GM19193 (cell line): Measurements from ENCODE around the gene ZNF286A.

Experiments used
- POLR2A ChIP-seq: IDR thresholded peaks from 4 replicates; pipeline ENCODE4 v1.6.1; 2011; ENCODE audit not compliant: insufficient read depth, insufficient read length; ENCODE audit errors: extremely low read depth

The ZNF286A gene

GRCh38 chr17:15699413-15699924 lies at the start of gene ZNF286A:
Gene ZNF286A (plus strand): TSS chr17:15699752. CDS start chr17:15700330, 578 bp downstream.
- TF ChIP-seq POLR2A: peak; percentile 40

DNA sequence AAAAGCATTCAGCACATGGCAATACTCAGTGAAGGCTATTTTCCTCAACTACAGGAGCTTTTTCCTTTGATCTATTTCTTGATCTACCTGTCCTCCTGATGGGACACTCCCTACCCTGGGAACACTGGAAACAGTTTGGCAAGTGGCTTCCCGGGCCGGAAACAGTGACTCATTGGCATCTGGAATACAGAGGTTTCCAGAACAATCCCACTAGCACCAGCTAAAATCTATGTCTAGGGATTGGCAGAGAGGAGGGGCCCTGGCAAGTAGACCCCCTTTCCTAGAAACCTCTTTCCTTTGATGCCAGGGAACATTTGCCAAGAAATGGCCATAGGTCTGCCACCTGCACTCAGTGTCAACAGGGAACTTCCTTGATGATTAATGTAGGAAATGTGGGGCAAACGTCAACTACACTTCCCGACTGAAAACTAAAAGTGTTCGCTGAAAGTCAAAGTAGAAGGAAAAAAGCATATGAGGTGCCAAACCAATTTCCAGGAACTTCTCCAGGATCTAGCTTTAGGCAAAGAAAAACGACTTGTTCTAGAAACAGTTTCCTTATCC lies 49.6 kb upstream of the ZNF286A start:
- no peak for TF ChIP-seq POLR2A

- no peak for TF ChIP-seq POLR2A
Observed at GRCh38 chr17:15650741-15651582, 48.6 kb upstream of the ZNF286A start.

DNA sequence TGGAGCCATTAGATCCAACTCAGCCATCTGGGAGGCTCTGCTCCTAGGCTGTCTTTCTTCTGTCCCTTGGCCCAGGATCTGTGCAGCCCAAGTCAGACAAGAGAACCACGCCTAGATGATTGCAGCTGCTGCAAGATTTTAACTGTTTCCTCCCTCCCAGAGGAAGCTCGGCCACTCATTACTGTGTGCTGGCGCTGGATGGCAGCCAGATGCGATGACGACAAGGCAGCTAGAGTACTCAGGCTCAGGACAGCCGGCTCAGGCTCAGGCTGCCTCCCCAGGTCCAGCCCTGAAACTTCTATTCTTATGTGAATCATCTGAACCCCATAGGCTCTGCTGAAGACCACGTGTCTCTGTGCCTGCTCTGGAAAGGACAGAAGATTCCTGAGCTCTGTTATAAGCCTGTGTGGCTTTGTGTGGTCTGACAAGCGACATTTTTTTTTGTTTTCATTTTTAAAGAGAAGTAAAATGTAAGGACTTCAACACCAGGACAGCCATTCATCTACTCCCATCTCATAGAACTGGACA lies 47.9 kb upstream of the ZNF286A start:
- no peak for TF ChIP-seq POLR2A

DNA sequence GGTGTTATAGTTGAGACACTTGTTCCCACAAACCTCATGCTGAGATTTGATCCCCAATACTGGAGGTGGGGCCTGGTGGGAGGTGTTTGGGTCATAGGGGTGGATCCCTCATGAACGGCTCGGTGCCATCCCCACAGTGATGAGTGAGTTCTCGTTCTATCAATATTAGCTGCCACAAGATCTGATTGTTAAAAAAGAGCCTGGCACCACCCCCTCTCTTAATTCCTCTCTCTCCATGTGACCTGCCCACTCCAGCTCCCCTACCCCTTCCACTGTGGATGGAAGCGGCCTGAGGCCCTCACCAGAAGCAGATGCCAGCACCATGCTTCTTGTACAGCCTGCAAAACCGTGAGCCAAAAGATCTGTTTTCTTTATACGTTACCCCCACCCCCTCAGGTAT lies 46.6 kb upstream of the ZNF286A start:
- TF ChIP-seq POLR2A: no peak

- TF ChIP-seq POLR2A: no peak
Observed at GRCh38 chr17:15654886-15655561, 44.5 kb upstream of the ZNF286A start.

GRCh38 chr17:15657868-15658267 lies 41.7 kb upstream of the ZNF286A start:
- no peak for TF ChIP-seq POLR2A

- no peak for TF ChIP-seq POLR2A
Observed at GRCh38 chr17:15658296-15658695, 41.3 kb upstream of the ZNF286A start.

GRCh38 chr17:15659236-15659635 lies 40.3 kb upstream of the ZNF286A start:
- TF ChIP-seq POLR2A: no peak

DNA sequence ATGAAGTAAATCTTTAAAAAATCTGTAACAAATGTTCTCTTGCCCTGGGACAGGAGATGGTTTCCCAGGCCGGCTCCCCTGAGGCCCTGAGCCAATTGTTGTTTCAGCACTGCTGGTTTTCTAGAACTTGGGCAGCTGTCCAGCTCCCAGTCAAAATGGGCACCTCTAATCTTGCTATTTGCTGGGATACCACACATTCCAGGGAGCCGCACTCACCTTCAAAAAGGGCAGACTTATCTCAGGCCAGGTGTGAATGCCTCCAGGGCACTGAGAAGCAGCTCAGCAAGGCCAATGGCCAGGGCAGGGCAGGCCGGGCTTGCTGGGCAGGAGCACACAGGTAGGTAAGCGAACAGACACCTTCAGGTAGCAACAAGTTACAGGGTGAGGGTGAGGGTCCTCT lies 39.9 kb upstream of the ZNF286A start:
- no peak for TF ChIP-seq POLR2A

GRCh38 chr17:15660077-15660476 lies 39.5 kb upstream of the ZNF286A start:
- TF ChIP-seq POLR2A: no peak

DNA sequence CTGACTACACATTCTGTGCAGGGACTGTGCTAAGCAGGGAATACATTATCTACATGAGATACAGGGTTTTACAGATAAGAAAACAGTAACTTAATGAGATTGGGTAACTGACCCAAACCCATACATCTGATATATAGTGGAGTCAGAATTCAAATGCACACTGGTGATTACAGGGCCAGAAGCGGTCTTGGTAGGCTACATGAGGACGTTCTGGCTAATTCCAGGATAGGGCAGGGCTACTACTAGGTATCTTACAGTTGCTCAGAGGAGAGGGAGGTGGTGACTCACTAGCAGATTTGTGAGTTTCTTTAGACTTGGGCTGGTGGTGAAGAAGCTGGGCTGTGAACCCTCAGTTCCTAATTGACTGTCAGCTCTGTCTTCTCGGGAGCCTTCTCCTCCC lies 36.9 kb upstream of the ZNF286A start:
- TF ChIP-seq POLR2A: no peak

DNA sequence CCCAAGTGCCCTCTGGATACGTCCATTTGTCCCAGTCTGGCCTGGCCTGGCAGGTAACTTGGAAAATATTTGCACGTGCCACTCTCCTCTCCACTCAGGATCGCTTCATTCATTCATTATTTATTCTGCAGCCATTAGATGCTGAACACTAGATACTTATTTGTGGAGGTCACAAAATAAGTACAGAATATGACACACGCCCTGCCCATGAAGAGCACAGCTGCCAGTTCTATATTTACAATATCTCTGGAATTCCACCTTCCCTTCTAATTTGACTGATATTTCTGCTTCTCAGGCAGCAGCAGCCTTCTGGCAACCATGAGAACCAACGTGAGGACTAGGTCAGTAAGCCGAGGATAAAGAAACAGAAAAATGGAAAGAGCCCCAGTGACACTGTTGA lies 36.4 kb upstream of the ZNF286A start:
- no peak for TF ChIP-seq POLR2A

DNA sequence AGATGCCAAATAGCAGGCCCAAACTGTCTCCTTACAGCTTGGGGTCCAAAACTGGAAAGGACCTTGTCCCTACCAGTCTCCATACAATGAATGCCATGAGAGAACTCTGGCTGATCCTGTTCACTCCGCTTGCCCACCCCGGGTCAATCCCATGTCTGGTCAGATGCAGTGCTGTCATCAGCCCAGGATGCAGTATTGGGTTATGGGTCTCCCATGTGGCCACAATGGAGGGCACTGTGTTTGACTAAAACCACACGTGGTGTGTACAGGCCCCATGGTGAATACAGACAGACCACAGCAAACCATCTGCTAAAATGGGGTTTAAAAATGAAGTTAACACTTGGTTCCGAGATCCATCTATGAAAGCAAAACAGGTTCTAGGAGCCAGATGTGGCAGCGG lies 35.9 kb upstream of the ZNF286A start:
- TF ChIP-seq POLR2A: no peak

DNA sequence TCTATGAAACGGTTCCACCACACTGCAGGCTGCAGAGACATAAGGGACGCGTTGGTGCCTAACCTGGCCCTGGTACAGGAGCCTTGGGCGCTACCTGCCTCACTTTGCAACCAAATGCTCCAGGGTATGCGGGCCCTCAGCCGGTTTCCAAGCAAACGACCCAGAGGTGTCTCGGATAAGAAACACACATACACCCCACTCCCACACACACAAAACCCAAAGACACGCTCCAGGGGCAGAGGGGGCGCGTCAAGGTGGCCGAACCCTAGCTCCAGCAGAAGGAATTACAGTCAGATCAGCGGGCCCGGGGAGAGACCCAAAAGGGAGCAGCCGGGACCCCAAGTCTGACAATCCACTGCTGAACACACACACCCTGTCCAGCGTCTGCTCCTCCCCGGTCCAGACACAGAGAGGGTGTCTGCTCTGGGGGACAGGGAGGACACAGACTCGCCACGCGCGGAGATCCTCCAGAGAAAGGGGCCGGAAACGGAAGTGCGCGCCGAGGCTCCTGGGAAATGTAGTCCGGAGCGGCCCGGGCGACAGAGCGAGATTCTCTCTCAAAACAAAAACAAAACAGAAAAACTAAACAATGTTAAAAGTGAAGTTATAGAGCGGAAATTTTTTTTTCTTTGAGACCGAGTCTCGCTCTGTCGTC lies 15.6 kb upstream of the ZNF286A start, which contains the start of gene TRIM16:
TRIM16 (minus strand) TSS at position 488 of the 655 bp plus-strand sequence. CDS start 32,702 bp downstream, outside the sequence.
- peak; percentile 41 for TF ChIP-seq POLR2A
